RWPE1 (cell line): ENCODE data around the gene HOXD8.

Source experiments
- CTCF ChIA-PET: fragments of 350-600 bp; sonication (Branson Sonifier 250); formaldehyde crosslinking; extraction: SDS; loops from one replicate; lab custom pipeline; 2021; lab: Yijun Ruan, JAX
- POLR2A ChIA-PET: fragments of 400-600 bp; formaldehyde crosslinking; extraction: SDS; loops from one replicate; lab custom pipeline; 2020; ENCODE audit warnings: antibody characterized with exemption; ENCODE audit not compliant: low non-redundant PET; lab: Yijun Ruan, JAX
- DNase-seq: peaks from one replicate; pipeline ENCODE4 v3.0.0; 2012; ENCODE audit warnings: low spot score
- H3K27ac ChIP-seq: fragments of 450-650 bp; 2 replicates; pipeline ENCODE4 v1.5.1; 2017
- TF ChIP-seq, protein P1 (sequence below): fragments of 450-650 bp; conservative IDR thresholded peaks from 2 replicates; pipeline ENCODE4 v1.5.1; 2017; ENCODE audit warnings: low read depth, mild to moderate bottlenecking

The HOXD8 gene

GRCh38 chr2:176123411-176124109, 5.9 kb upstream of the HOXD8 start:
- no peak overlapping the region for H3K27ac ChIP-seq
- TF ChIP-seq, protein P1, sequence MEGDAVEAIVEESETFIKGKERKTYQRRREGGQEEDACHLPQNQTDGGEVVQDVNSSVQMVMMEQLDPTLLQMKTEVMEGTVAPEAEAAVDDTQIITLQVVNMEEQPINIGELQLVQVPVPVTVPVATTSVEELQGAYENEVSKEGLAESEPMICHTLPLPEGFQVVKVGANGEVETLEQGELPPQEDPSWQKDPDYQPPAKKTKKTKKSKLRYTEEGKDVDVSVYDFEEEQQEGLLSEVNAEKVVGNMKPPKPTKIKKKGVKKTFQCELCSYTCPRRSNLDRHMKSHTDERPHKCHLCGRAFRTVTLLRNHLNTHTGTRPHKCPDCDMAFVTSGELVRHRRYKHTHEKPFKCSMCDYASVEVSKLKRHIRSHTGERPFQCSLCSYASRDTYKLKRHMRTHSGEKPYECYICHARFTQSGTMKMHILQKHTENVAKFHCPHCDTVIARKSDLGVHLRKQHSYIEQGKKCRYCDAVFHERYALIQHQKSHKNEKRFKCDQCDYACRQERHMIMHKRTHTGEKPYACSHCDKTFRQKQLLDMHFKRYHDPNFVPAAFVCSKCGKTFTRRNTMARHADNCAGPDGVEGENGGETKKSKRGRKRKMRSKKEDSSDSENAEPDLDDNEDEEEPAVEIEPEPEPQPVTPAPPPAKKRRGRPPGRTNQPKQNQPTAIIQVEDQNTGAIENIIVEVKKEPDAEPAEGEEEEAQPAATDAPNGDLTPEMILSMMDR, result no peak
- ChIA-PET POLR2A (no interaction called here), CTCF (no interaction called here)
- DNase-seq, result no peak

DNA sequence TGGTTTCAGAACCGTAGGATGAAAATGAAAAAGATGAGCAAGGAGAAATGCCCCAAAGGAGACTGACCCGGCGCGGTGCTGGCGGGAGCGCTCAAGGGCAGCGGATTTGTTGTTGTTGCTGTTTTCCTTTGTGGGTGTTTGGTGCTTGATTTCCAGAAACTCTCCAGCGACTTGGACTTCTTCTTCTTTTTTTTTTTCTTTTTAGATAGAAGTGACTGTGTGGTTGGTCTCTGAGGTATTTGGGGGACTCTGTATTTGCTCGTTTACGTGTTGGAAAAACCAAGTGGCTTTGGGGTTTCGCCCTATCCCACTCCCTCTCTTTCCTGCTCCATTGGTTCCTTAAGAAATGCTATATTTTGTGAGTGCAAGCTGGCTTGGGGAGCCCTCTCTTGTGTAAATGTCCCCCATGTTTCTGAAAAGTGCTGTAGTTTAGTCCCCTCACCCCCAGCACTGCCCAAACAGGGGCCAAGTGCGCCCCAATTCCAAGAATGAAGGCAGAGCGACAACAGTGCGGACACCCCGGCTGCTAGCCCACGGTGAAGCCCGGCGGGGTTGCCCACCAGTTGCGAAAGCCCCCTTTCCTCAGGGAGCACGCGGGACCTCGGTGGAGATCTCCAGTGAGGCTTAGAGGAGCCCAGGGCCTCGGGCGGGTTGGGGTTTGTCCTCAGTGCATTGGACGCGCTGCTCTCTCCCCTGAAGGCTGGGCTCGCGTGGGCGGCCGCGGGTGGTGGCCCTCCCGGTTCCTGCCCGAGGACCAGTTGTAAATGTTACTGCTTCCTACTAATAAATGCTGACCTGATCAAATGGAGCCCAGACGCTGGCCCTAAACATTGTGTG, 5.2 kb upstream of the HOXD8 start:
- ChIA-PET POLR2A (no interaction called here), CTCF (no interaction called here)
- no peak for DNase-seq
- TF ChIP-seq, protein P1, result no peak
- peak overlapping the region; percentile 29 for H3K27ac ChIP-seq

DNA sequence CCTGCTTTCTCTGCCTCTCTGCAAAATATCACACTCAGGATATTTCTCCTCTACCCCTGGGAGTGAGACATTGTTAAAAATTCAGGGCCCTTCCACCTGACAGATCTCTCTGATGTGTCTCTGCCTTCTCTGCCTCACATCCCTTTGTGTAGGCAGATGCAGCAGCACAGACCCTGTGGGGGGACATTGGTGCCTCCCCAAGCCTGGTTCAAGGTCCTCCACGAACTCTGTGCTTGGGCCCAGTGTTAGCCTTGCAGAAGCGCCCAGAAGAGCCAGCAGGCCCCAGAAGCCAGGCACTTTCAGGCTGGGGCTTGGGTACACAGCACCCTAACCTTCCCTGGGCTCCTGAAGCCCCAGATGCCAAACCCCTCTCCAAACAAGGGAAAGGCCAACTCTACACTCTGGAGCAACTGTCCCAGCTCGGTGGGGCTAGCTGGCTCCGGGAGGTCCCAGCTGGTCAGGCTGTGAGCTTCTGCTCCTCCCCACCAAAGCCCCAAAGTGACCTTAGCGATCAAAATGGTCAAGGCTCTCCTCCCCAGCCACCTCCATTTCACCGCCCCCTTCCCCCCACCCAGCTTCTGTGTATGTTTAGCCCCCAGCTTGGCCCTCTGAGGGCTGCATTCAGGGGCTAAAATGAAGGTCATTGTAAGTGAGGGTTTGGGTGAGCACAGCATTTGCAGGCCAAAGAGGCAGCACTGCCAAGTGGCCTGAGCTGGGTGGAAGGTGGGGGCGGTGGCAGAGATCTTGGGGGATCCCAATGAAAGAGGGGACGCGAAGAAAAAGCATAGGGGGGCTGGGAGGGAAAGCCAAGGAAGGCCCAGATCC, 4.3 kb upstream of the HOXD8 start:
- ChIA-PET POLR2A (interaction anchor here (0.6 kb wide), 1 partner anchor 1578 kb away, joined by 3 read pairs; no protein-coding TSS in a partner anchor), CTCF (interaction anchor here (0.7 kb wide), 1 partner anchor 324 kb away, joined by 4 read pairs; no protein-coding TSS in a partner anchor)
- peak overlapping the region; percentile 29 for H3K27ac ChIP-seq
- no peak for DNase-seq
- TF ChIP-seq, protein P1, result no peak

DNA sequence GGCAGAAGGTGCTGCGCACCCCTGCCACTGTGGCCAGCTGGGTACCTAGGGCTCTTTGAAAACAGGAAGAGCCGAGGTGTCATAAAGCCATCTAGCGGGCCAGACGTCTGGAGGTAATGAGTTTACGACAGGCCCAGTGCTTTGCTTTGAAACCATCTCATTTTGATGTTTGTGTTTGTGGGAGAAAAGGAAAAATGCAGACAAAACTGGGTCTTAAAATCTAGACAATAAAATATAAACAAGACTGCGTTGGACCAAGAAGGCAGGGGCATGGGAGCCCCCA, 3.8 kb upstream of the HOXD8 start:
- ChIA-PET POLR2A (interaction anchor here (0.6 kb wide), 1 partner anchor 1577 kb away, joined by 3 read pairs; no protein-coding TSS in a partner anchor), CTCF (interaction anchor here (0.7 kb wide), 1 partner anchor 324 kb away, joined by 4 read pairs; no protein-coding TSS in a partner anchor)
- H3K27ac ChIP-seq, result peak overlapping the region; percentile 29
- no peak for DNase-seq
- TF ChIP-seq, protein P1, result no peak

DNA sequence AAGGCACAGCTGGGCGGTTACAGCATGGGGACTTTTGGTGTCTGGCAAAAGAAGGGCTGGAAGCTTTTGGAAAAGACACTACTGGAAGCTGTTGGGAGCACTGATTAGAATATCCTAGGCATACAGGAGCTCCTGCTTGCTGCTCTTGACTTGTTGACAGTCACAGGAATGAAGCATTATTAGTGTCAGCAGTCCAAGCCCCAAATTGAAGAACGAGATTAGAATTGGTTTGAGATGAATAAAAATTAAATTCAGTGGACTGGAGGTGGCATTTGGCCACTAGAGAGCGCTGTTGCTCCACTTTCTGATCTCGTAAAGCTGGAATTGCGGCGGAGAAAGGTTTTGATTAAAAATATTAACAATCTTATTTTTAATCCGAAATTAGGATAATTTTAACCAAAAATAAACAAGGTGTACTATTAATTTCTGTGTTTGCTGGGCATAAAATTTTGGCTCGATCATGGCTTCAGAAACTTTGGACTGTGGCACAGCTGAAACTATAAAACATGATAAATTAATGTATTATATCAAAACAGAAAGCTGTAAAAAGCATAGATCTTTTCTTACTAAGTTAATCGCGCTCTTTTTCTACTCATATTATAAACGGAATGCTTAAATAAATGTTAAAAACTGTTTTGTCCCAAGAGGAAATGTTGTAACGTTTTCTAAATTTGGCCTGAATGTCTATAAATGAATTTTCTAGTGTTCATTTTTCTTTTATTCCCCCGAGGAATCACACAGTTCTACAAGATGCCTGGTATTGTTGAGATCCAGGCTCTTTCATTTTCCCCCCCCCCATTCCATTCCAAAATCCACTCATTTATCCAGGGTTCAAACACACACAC, 2.4 kb upstream of the HOXD8 start:
- ChIA-PET POLR2A (no interaction called here), CTCF (interaction anchor here (0.5 to 3.2 kb wide), 28 partner anchors 9 to 1022 kb away, joined by 3 to 42 read pairs (median 4); no protein-coding TSS in a partner anchor)
- no peak overlapping the region for H3K27ac ChIP-seq
- DNase-seq, result no peak
- TF ChIP-seq, protein P1, result peak; percentile 89
